Mesodermal cell (in vitro differentiated cells): Measurements from ENCODE around the gene HECW1.
"Not testable (repeated sequence)": the region's sequence is repeated elsewhere in the genome, so short reads cannot be mapped to it uniquely, and the experiment has no call there.

Experiments
- H3K27ac ChIP-seq: 2 replicates; pipeline ENCODE4 v1.7.0; 2013; ENCODE audit warnings: mild to moderate bottlenecking, low read depth, low read length, moderate library complexity; ENCODE audit not compliant: severe bottlenecking
- H3K36me3 ChIP-seq: 2 replicates; pipeline ENCODE4 v1.7.1; 2013; ENCODE audit warnings: mild to moderate bottlenecking, low read length, moderate library complexity; ENCODE audit not compliant: control insufficient read depth, insufficient read depth
- H3K4me1 ChIP-seq: one replicate; pipeline ENCODE4 v1.7.1; 2013; ENCODE audit warnings: mild to moderate bottlenecking, low read length; ENCODE audit not compliant: insufficient read depth, control insufficient read depth, poor library complexity, severe bottlenecking
- H3K4me3 ChIP-seq: 2 replicates; pipeline ENCODE4 v1.7.0; 2013; ENCODE audit warnings: low read length, control low read depth, mild to moderate bottlenecking; ENCODE audit not compliant: insufficient read depth, poor library complexity, severe bottlenecking; ENCODE audit errors: extremely low read depth
- H3K9me3 ChIP-seq: 2 replicates; pipeline ENCODE4 v1.7.1; 2013; ENCODE audit warnings: mild to moderate bottlenecking, low read length, moderate library complexity; ENCODE audit not compliant: control insufficient read depth
- WGBS, 2 experiments: methylation state at CpG; one replicate each; pipeline ENCODE4 v1.1.5; 2013; ENCODE audit warnings: missing lambda C conversion rate in 2 of 2; ENCODE audit not compliant: insufficient coverage in 2 of 2; 5-methylcytosine and 5-hydroxymethylcytosine counted together

The HECW1 gene

GRCh38 chr7:43575506-43575905 is 463.1 kb downstream of the HECW1 start:
- peaks cover 18% of the 10 kb centered on the region for H3K4me1 ChIP-seq
- 90 to 92% methylated on average over 2 to 4 of the region's 6 CpGs for WGBS, 2 experiments
- no peak overlapping the region for H3K4me3 ChIP-seq
- no peaks in the 10 kb centered on the region for H3K36me3 ChIP-seq
- no peak overlapping the region for H3K27ac ChIP-seq
- peaks cover 6% of the 10 kb centered on the region for H3K9me3 ChIP-seq

DNA sequence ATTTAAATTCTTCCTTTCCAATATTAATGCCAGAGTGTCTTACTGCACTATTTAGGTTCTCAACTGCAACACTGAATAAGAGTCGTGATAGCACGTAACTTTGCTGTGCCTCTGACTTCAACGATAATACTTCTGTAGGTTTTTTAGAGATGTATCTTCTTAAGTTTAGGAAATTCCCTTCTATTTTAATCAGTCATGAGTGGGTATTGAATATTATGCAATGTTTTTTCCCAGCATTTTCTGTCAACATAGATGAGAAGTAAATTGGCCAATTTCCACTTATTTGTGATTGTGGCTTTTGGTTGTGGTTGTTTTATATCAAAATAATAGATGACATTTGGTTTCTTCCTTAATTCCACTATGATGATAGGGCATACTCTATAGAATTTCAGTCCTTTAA is 463.8 kb downstream of the HECW1 start:
- H3K27ac ChIP-seq, result no peak overlapping the region
- no peak overlapping the region for H3K4me3 ChIP-seq
- H3K4me1 ChIP-seq, result peaks cover 18% of the 10 kb centered on the region
- 100% methylated on average over 2 of the region's 3 CpGs; no CpG with 5 or more reads in 1 of the 2 experiments for WGBS, 2 experiments
- H3K9me3 ChIP-seq, result peaks cover 6% of the 10 kb centered on the region
- H3K36me3 ChIP-seq, result no peaks in the 10 kb centered on the region

DNA sequence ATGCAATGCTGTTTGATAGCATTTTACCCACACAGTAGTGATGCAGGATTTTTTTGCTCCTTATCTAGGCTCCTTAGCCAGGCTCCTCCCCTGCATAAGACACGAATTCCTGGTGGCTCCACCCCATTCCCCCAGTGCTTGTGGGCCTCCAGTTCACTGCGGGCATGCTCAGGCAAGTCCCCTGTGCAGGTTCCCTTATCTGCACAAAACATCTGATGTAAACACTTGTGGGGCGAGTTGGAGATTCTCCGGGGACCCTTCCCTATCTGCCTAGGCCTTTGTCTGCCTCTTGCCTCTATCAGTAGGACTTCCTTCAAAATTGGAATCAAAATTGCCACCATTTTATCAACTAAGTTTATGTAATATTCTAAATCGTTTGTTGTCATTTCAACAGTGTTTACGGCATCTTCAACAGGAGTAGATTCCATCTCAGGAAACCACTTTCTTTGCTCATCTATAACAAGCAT is 465.1 kb downstream of the HECW1 start:
- Histone ChIP-seq H3K4me3 (no peak overlapping the region), H3K9me3 (peaks cover 6% of the 10 kb centered on the region), H3K27ac (peak overlapping the region; percentile 24), H3K4me1 (peaks cover 15% of the 10 kb centered on the region), H3K36me3 (no peaks in the 10 kb centered on the region)
- 73 to 83% methylated on average over 4 of the region's 6 CpGs for WGBS, 2 experiments

DNA sequence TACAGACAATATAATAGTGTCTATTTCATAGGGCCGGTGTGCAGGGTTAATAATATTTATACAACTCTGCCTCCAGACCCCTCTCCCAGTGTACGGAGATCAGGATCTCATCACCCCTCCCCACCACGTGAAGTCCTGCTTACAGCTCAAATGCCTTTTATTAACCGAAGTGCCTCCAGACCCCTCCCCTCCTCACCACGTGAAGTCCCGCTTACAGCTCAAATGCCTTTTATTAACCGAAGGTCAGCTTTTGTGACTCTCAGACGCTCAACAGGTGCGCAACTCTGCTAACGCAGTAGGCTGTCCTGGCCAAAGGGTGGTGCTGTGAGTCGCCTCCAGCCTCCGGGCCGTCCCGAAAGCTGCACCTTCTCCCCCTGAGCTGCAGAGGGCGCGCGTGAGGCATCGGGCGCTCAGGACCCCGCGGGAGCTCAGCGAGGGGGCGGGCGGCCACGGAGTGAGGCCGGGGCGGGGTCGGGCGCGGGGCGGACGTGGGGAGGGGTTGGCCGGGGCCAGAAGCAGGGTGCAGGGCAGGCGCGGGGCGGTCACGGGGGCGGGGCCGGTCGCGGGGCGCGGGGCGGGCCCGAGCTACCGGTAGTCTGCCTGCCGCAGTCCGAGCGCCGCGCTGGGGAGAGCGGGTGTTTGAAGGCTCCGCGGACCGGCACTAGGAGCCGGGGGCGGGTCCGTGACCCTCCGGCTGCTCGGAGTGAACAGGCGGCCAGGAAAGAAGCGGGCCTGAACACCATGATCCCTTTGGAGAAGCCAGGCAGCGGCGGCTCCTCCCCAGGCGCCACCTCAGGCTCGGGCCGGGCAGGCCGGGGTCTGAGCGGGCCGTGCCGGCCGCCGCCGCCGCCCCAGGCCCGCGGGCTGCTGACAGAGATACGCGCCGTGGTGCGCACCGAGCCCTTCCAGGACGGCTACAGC is 470.3 kb downstream of the HECW1 start, which contains the start of gene STK17A:
Gene STK17A, plus strand, starts transcription at position 606 of the 921 bp plus-strand sequence. Its CDS starts 136 bp downstream, at position 742.
- Histone ChIP-seq H3K27ac (peak within 1 kb of the TSS; percentile 84), H3K4me3 (peak within 1 kb of the TSS; percentile 76), H3K9me3 (peaks cover 6% of the 10 kb centered on the region), H3K36me3 (no peaks in the 10 kb centered on the region), H3K4me1 (peaks cover 5% of the 10 kb centered on the region)
- 1% methylated on average over 28 to 56 of the region's 83 CpGs for WGBS, 2 experiments

DNA sequence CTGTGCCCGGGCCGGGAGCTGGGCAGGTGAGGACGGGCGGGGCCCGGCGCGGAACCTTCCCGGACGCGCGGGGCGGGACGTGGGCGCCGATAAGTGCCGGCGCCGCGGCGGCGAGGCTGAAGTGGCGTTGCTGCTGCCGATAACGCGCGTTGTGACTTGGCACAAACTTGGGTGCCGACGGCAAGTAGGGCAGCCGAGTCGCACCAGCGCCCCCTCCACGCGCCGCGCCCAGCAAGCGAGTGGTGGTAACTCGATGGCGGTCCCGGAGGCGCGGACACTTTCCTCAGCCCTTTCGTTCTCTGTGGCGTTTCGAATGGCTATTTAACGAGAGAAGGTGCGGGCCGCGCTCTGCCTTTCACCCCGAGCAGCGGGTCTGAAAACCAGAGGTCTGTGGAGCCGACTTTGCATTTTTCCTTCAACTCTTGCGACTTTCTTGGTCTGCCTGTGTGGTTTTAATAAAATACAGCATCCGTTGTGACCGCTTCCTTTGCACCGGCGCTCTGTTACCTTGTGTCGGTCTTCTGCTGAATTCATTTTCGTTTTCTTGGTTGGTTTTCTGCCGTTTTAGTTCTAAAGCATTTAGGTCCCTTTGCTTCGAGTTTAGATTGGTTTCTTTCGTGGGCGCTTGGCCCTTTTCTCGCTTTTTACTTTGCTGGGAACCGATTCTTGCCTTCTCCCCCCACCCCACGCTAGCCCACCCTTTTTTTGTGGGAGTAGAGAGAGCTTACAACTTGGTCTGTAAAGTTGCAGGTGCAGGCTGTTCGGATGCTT is 471.2 kb downstream of the HECW1 start:
- no peaks in the 10 kb centered on the region for H3K36me3 ChIP-seq
- WGBS, 2 experiments, result 1% methylated on average over 57 to 59 of the region's 66 CpGs
- H3K9me3 ChIP-seq, result peaks cover 6% of the 10 kb centered on the region
- peak overlapping the region; percentile 76 for H3K4me3 ChIP-seq
- peak overlapping the region; percentile 84 for H3K27ac ChIP-seq
- H3K4me1 ChIP-seq, result peaks cover 2% of the 10 kb centered on the region

- 22 to 47% methylated on average over 6 of the region's 8 CpGs for WGBS, 2 experiments
- no peaks in the 10 kb centered on the region for H3K36me3 ChIP-seq
- H3K4me1 ChIP-seq, result peaks cover 2% of the 10 kb centered on the region
- peak overlapping the region; percentile 76 for H3K4me3 ChIP-seq
- H3K27ac ChIP-seq, result no peak overlapping the region
- peaks cover under 1% of the 10 kb centered on the region for H3K9me3 ChIP-seq
Measured at GRCh38 chr7:43584195-43584586, 471.7 kb downstream of the HECW1 start.

- H3K9me3 ChIP-seq, H3K27ac ChIP-seq, H3K36me3 ChIP-seq, H3K4me1 ChIP-seq: not testable (repeated sequence)
- WGBS, 2 experiments, result 78 to 86% methylated on average over 7 to 11 of the region's 11 CpGs
- H3K4me3 ChIP-seq, result peak overlapping the region; percentile 76
Measured at GRCh38 chr7:43584733-43585132, 472.3 kb downstream of the HECW1 start.

DNA sequence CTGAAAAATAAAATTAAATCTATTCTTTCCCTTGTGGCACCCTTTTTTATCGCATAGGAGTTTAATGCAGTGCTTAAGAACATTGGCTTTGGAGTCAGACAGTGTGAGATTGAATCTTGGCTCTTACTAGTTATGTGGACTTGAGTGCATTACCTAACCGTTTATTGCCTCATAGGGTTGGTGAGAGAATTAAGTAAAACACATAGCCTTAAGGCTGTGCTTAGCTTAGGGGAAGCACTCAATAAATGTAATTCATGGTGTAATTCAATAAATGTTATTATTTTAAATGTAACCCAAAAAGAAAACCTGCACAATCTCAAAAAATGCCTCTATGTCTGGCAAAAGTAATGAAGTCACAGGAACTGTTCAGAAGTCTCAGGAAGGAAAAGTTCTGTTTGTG is 473.1 kb downstream of the HECW1 start:
- Histone ChIP-seq H3K27ac (no peak overlapping the region), H3K4me1 (peaks cover 2% of the 10 kb centered on the region), H3K9me3 (no peaks in the 10 kb centered on the region), H3K36me3 (no peaks in the 10 kb centered on the region), H3K4me3 (no peak overlapping the region)
- WGBS, 2 experiments, result 100% methylated on average over 1 of the region's 2 CpGs

GRCh38 chr7:43586251-43586900 is 473.9 kb downstream of the HECW1 start:
- no peaks in the 10 kb centered on the region for H3K9me3 ChIP-seq
- no peaks in the 10 kb centered on the region for H3K36me3 ChIP-seq
- no peak overlapping the region for H3K4me3 ChIP-seq
- 100% methylated on average over 1 of the region's 4 CpGs; no CpG with 5 or more reads in 1 of the 2 experiments for WGBS, 2 experiments
- no peak overlapping the region for H3K27ac ChIP-seq
- peaks cover 2% of the 10 kb centered on the region for H3K4me1 ChIP-seq

DNA sequence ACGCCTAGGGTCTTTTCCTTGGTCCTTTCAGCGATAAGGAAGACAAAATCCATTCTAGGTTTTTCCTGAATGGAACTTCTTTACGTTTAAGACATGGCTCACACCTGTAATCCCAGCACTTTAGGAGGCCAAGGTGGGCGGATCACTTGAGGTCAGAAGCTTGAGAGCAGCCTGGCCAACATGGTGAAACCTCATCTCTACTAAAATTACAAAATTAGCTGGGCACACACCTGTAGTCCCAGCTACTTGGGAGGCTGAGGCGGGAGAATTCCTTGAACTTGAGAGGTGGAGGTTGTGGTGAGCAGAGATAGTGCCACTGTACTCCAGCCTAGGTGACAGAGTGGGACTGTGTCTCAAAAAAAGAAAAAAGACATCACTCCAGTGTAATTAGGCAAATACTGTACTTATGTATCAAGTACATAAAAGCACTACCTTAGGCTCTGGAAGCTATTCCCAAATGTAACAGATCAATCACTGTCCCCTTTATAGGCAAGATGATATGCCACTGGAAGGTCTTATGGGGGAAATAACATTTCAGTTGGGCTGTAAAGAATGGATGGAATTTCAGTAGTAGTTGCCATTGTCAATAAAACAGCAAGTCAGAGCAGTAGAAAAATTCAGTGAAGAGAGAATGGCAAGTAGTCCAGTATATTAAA is 476.2 kb downstream of the HECW1 start:
- no peak overlapping the region for H3K27ac ChIP-seq
- no peaks in the 10 kb centered on the region for H3K9me3 ChIP-seq
- 72 to 88% methylated on average over 2 to 4 of the region's 5 CpGs for WGBS, 2 experiments
- H3K4me3 ChIP-seq, result no peak overlapping the region
- peaks cover 2% of the 10 kb centered on the region for H3K4me1 ChIP-seq
- H3K36me3 ChIP-seq, result no peaks in the 10 kb centered on the region
